Endothelial cell of umbilical vein (primary cell): ENCODE results near the gene ARHGEF10L. TPM values are rescaled to one million over a fixed set of nuclear protein-coding genes. Genes with fewer than 3 reads are reported as not detected.

Experiments used
- BruUV-seq: library from RNA; stranded (reverse); fragments of 400-500 nt; replicated peaks from 2 replicates; lab custom pipeline; 2021; lab: Mats Ljungman, UMichigan
- CTCF ChIA-PET: fragments of 300-600, 350-600 bp; sonication (Branson Sonifier 250); formaldehyde crosslinking; loops from one replicate; lab custom pipeline; 2021; ENCODE audit warnings: antibody characterized with exemption, inconsistent platforms; lab: Charles Lee
- POLR2A ChIA-PET: fragments of 300-600, 350-600 bp; sonication (Branson Sonifier 250); formaldehyde crosslinking; loops from one replicate; lab custom pipeline; 2021; ENCODE audit warnings: antibody characterized with exemption, inconsistent platforms; lab: Charles Lee
- DNase-seq: peaks from one replicate; pipeline ENCODE4 v3.0.0-alpha.2; 2011; ENCODE audit warnings: low read depth, low spot score
- FAIRE-seq: peaks from 2 replicates; lab custom pipeline; 2011; peaks lifted over from hg19 to GRCh38; lab: Jason Lieb, UNC
- H2AFZ ChIP-seq: 2 replicates; pipeline ENCODE4 v1.6.0; 2012; ENCODE audit warnings: low read depth, low read length, control low read depth, inconsistent platforms
- H3K27ac ChIP-seq: 2 replicates; pipeline ENCODE4 v1.5.1; 2011; ENCODE audit warnings: low read depth, mild to moderate bottlenecking, control low read depth, low read length, moderate library complexity; ENCODE audit not compliant: insufficient read depth
- H3K27me3 ChIP-seq, 2 experiments: 2 replicates each; pipeline versions ENCODE4 v1.6.0 to v1.6.1; 2011; ENCODE audit warnings: low read length in 2 of 2, mixed read lengths in 1 of 2; ENCODE audit not compliant: control insufficient read depth in 2 of 2, insufficient read depth in 2 of 2
- H3K36me3 ChIP-seq, 2 experiments: 2 replicates in 1 of 2; 3 replicates in 1 of 2; pipeline ENCODE4 v1.5.1; 2011; ENCODE audit warnings: low read length in 2 of 2, mild to moderate bottlenecking in 1 of 2, moderate library complexity in 1 of 2; ENCODE audit not compliant: control insufficient read depth in 2 of 2, insufficient read depth in 2 of 2; ENCODE audit errors: extremely low read depth in 1 of 2
- H3K4me1 ChIP-seq: 3 replicates; pipeline ENCODE4 v1.5.1; 2011; ENCODE audit warnings: mild to moderate bottlenecking, low read length; ENCODE audit not compliant: control insufficient read depth, insufficient read depth; ENCODE audit errors: extremely low read depth
- H3K4me2 ChIP-seq: 2 replicates; pipeline ENCODE4 v1.6.1; 2011; ENCODE audit warnings: low read length, control low read depth, mixed read lengths; ENCODE audit not compliant: insufficient read depth
- H3K4me3 ChIP-seq, 3 experiments: fragments of 200-600 bp in 1 of 3; sonication (generic), shearing (Covaris generic) in 1 of 3; replicated peaks in 1 of 3; 2 replicates each; pipeline ENCODE4 v1.5.1; 2011 to 2016; ENCODE audit warnings: control low read depth in 3 of 3, low read length in 3 of 3, mild to moderate bottlenecking in 2 of 3, inconsistent platforms in 1 of 3, low read depth in 1 of 3, moderate library complexity in 1 of 3; ENCODE audit not compliant: insufficient read depth in 1 of 3
- H3K79me2 ChIP-seq: 2 replicates; pipeline ENCODE4 v1.6.0; 2012; ENCODE audit warnings: low read length, inconsistent platforms; ENCODE audit not compliant: control insufficient read depth, insufficient read depth
- H3K9ac ChIP-seq: replicated peaks from 2 replicates; pipeline ENCODE3; 2011; ENCODE audit warnings: low read length, control low read depth; ENCODE audit not compliant: insufficient read depth; ENCODE audit errors: extremely low read depth
- H3K9me1 ChIP-seq: replicated peaks from 3 replicates; pipeline ENCODE4 v1.6.0; 2011; ENCODE audit warnings: mild to moderate bottlenecking, low read length; ENCODE audit not compliant: control insufficient read depth, insufficient read depth; ENCODE audit errors: extremely low read depth
- H3K9me3 ChIP-seq: replicated peaks from 2 replicates; pipeline ENCODE4 v1.5.1; 2012; ENCODE audit warnings: low read length, inconsistent platforms; ENCODE audit not compliant: control insufficient read depth, insufficient read depth
- H4K20me1 ChIP-seq: replicated peaks from 2 replicates; pipeline ENCODE3; 2011; ENCODE audit warnings: mild to moderate bottlenecking, low read length; ENCODE audit not compliant: control insufficient read depth, insufficient read depth; ENCODE audit errors: extremely low read depth
- CTCF ChIP-seq, 2 donors: IDR thresholded peaks; 1 replicate in 1 of 2; 2 replicates in 1 of 2; pipeline ENCODE4 v1.5.1; 2011; ENCODE audit warnings: low read length in 2 of 2, mild to moderate bottlenecking in 2 of 2, moderate library complexity in 2 of 2, control low read depth in 1 of 2, inconsistent platforms in 1 of 2, low read depth in 1 of 2; ENCODE audit not compliant: insufficient read depth in 1 of 2; ENCODE audit errors: extremely low read depth in 1 of 2
- EZH2 ChIP-seq: IDR thresholded peaks from 2 replicates; pipeline ENCODE4 v1.6.1; 2012; ENCODE audit warnings: borderline replicate concordance, low read depth, mild to moderate bottlenecking, moderate library complexity, low read length, inconsistent platforms; ENCODE audit not compliant: severe bottlenecking
- FOS ChIP-seq: IDR thresholded peaks from 2 replicates; pipeline ENCODE4 v1.6.1; 2011; ENCODE audit warnings: mild to moderate bottlenecking, low read length, moderate library complexity, borderline replicate concordance; ENCODE audit not compliant: insufficient read depth
- GATA2 ChIP-seq: IDR thresholded peaks from 2 replicates; pipeline ENCODE4 v1.7.0; 2011; ENCODE audit warnings: low read depth, mild to moderate bottlenecking, moderate library complexity, mixed read lengths, low read length; ENCODE audit not compliant: insufficient read length, insufficient read depth
- JUN ChIP-seq: IDR thresholded peaks from 2 replicates; pipeline ENCODE4 v1.6.1; 2011; ENCODE audit warnings: borderline replicate concordance, low read depth; ENCODE audit not compliant: insufficient read length, insufficient read depth
- MYC ChIP-seq: IDR thresholded peaks from one replicate; pipeline ENCODE4 v1.6.1; 2011; ENCODE audit warnings: mild to moderate bottlenecking, low read depth, low read length
- POLR2A ChIP-seq: IDR thresholded peaks from 2 replicates; pipeline ENCODE4 v1.6.1; 2012; ENCODE audit warnings: low read depth, mild to moderate bottlenecking, control low read depth, low read length
- POLR2AphosphoS5 ChIP-seq: IDR thresholded peaks from 2 replicates; pipeline ENCODE4 v1.6.1; 2012; ENCODE audit warnings: low read depth, mild to moderate bottlenecking, control low read depth, low read length, moderate library complexity; ENCODE audit not compliant: insufficient read depth
- dilution Hi-C: fragments of 300-500 bp; cut with MboI; formaldehyde crosslinking; loops from one replicate; pipeline ENCODE4 v1.15.0; 2019; ENCODE audit warnings: low sequenced_read_pairs; ENCODE audit not compliant: extremely low pct_ligation_motif_present
- intact Hi-C: fragments of 100-400 bp; cut with micrococcal nuclease; formaldehyde crosslinking; loops from one replicate; pipeline ENCODE4 v1.10.0; 2022
- polyA plus RNA-seq, 4 experiments: library from polyadenylated mRNA; depleted of rRNA in 3 of 4; stranded (reverse) in 3 of 4; unstranded in 1 of 4; fragments of >200 nt; gene quantifications; 2 replicates each; pipeline versions ENCODE4 v1.2.1 to v1.2.3, GENCODE V29; 2011 to 2012; ENCODE audit warnings: missing spikeins in 1 of 4
- total RNA-seq: library from RNA; stranded (reverse); gene quantifications from 2 replicates; pipeline ENCODE4 v1.2.3, GENCODE V29; 2021
- TF ChIP-seq, protein P1 (sequence below): IDR thresholded peaks from 2 replicates; pipeline ENCODE4 v1.6.1; 2011; ENCODE audit not compliant: insufficient read depth, insufficient read length

ARHGEF10L gene
- total and polyA plus RNA-seq, 2 donors (not counting 3 experiments of a cell fraction or from before 2014, with no cell fraction given) = 1.9 to 5.2 TPM

DNA sequence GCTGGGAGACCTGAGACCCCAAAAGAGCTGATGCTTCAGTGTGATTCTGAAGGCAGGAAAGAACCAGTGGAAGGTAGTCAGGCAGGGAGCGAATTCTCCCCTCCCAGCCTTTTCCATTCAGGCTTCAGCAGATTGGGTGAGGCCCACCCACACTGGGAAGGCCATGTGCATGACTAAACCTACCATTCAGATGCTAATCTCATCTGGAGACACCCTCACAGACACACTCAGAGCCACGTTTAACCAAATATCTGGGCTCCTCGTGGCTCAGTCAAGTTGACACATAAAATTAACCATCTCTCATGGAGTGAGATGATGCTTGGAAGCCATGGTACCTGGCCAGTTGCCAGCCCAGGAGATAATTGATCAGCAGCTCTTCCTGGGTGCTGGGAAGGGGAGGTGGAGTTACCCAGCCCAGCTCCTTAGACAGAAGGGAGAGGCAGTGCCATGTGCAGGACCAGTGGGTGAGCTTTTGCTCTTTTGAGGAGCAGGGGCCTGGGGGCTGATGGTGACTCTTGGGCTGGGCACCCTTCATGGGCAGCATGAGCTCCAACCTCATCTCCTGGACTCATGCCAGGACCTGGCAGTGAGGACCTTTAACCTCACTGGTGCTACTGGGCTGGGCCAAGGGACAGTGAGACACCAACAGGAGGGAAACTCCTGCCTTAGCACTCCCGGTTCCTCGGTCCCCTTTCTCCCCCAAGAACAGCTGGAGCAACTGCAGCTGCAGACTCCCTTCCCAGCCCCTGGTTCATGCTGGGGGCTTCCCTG lies 126.6 kb downstream of the ARHGEF10L start:
- Histone ChIP-seq H3K4me2 (no peak overlapping the region), H4K20me1 (no peaks in the 10 kb centered on the region), H2AFZ (no peak overlapping the region), H3K9me1 (no peaks in the 10 kb centered on the region), H3K9ac (no peak overlapping the region), H3K79me2 (no peaks in the 10 kb centered on the region), H3K4me1 (no peaks in the 10 kb centered on the region), H3K9me3 (no peaks in the 10 kb centered on the region), H3K4me3 (no peak overlapping the region), H3K36me3 (no peaks in the 10 kb centered on the region), H3K27me3 (no peaks in the 10 kb centered on the region), H3K27ac (no peak overlapping the region)
- POLR2A ChIA-PET = interaction anchor here (0.6 kb wide), 1 partner anchor 353 kb away, joined by 4 read pairs; no protein-coding TSS in a partner anchor
- BruUV-seq = no TSS peak
- CTCF ChIA-PET = interaction anchor here (1.2 to 10.1 kb wide), 4 partner anchors 10 to 1209 kb away, joined by 3 to 115 read pairs (median 6); no protein-coding TSS in a partner anchor
- TF ChIP-seq MYC (no peak), POLR2AphosphoS5 (no peak)
- dilution Hi-C loops (no loop called here), intact Hi-C loops (loop anchor here (10.0 kb wide), 1 partner anchor 1209 kb away; no protein-coding TSS in a partner anchor)
- no peak for DNase-seq
- no peak for FAIRE-seq

DNA sequence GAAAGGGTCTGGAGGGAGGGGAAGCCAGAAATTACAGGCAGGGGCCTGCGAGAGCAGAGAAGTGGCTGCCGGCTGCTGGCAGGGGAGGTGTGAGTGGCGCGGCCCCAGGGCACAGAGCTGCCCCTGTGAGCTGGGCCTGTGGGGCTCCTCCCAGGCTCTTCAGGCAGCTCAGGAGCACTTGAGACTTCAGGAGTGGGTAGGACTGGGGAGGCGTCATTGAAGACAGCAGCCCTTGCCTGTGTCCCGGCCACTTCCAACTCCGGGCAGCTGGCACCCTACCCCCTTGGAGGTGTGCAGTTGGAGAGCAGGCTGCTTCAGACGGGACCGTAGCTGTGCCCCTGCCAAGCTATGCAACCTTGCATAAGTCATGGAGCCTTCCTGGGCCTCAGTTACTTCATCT lies 128.1 kb downstream of the ARHGEF10L start:
- BruUV-seq = no TSS peak
- Histone ChIP-seq H3K4me2 (no peak overlapping the region), H3K4me1 (no peaks in the 10 kb centered on the region), H3K9me3 (no peaks in the 10 kb centered on the region), H3K27ac (no peak overlapping the region), H2AFZ (no peak overlapping the region), H3K79me2 (no peaks in the 10 kb centered on the region), H3K4me3 (no peak overlapping the region), H4K20me1 (no peaks in the 10 kb centered on the region), H3K9ac (no peak overlapping the region), H3K9me1 (no peaks in the 10 kb centered on the region), H3K36me3 (no peaks in the 10 kb centered on the region), H3K27me3 (no peaks in the 10 kb centered on the region)
- FAIRE-seq (no peak), DNase-seq (no peak)
- POLR2A ChIA-PET = no interaction called here
- intact Hi-C loops (loop anchor here (10.0 kb wide), 1 partner anchor 1207 kb away; no protein-coding TSS in a partner anchor), dilution Hi-C loops (no loop called here)
- CTCF ChIA-PET = interaction anchor here (1.0 to 1.4 kb wide), 2 partner anchors 28 to 909 kb away, joined by 3 to 4 read pairs; no protein-coding TSS in a partner anchor
- no peak for TF ChIP-seq POLR2AphosphoS5
- TF ChIP-seq FOS = no peak
- no peak for TF ChIP-seq GATA2
- TF ChIP-seq JUN = no peak
- TF ChIP-seq EZH2 = no peak
- no peak for TF ChIP-seq MYC
- TF ChIP-seq, protein P1, sequence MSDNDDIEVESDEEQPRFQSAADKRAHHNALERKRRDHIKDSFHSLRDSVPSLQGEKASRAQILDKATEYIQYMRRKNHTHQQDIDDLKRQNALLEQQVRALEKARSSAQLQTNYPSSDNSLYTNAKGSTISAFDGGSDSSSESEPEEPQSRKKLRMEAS = no peak
- TF ChIP-seq POLR2A = no peak
- no peak for TF ChIP-seq CTCF (IDR thresholded peaks at IDR 0.05; ENCODE audit: extremely low read depth in 1 of 2, insufficient read depth in 1 of 2, low read depth in 1 of 2, low read length in 2 of 2)
